ENCODE results near the gene BBOF1. TPM values are rescaled to one million over a fixed set of nuclear protein-coding genes. Genes with fewer than 3 reads are reported as not detected.

The BBOF1 gene
- total RNA-seq, 1 donor from 2014 or later, result 15.8 TPM

DNA sequence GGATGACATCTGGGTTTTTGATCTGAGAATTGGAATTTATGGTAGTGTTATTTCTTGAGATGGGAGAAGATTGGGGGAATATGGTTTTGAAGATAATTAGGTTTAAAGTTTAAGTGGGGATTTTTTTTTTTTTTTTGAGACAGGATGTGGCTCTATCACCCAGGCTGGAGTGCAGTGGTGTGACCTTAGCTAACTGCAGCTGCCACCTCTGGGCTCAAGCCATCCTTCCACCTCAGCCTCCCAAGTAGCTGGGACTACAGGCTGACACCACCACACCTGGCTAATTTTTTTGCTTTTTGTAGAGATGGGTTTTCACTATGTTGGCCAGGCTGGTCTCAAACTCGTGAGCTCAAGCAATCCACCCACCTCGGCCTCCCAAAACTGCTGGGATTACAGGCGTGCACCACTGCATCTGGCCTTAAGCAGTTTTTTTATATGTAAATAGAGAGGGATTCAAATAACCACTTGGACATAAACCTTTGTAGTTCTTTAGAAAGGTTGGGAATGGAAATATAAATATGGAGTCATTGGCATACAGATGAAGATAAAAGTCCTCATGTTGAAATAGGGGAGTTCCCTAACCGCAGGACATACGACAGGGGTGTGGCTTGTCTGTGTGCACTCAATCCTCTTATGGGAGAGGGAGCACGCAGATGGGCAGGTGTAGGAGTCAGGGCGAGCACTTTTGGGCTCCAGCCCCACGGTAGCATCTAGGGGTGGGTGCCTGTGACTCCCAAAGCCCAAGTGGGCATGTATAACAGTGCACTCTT lies 70.3 kb downstream of the BBOF1 start:
- DNase-seq (ENCODE audit: low read depth), result no peak

GRCh38 chr14:74105381-74105780 lies 86.2 kb downstream of the BBOF1 start:
- no peak for DNase-seq (ENCODE audit: low read depth)

GRCh38 chr14:74109369-74109768 lies 90.2 kb downstream of the BBOF1 start:
- no peak for DNase-seq (ENCODE audit: low read depth)

GRCh38 chr14:74111395-74112216 lies 92.5 kb downstream of the BBOF1 start:
- peak; percentile 72 for DNase-seq (ENCODE audit: low read depth)

Other genes starting within 250 kb of the BBOF1 start
- 7.6 and 13.4 TPM in 2 replicates for gene PTGR2, start 167.5 kb upstream of the BBOF1 start, total RNA-seq
- gene ZNF410, start 132.5 kb upstream of the BBOF1 start, total RNA-seq, result 95.9 and 103 TPM in 2 replicates
- gene FAM161B, start 69.3 kb upstream of the BBOF1 start, total RNA-seq, result 2.3 and 7.5 TPM in 2 replicates
- gene COQ6, start 69.0 kb upstream of the BBOF1 start, total RNA-seq, result 17.2 and 23.7 TPM in 2 replicates
- 8.9 and 14.3 TPM in 2 replicates for gene ENTPD5, start 61 bp upstream of the BBOF1 start, total RNA-seq
- gene ALDH6A1, start 65.1 kb downstream of the BBOF1 start, total RNA-seq, result 15.8 and 28.0 TPM in 2 replicates
- 5.1 and 6.8 TPM in 2 replicates for gene LIN52, start 65.6 kb downstream of the BBOF1 start, total RNA-seq
- gene VSX2, start 220.1 kb downstream of the BBOF1 start, total RNA-seq, result not detected in 2 replicates